Lower lobe of right lung (tissue), 2 donors: ENCODE data around the gene AEN. TPM values are rescaled to one million over a fixed set of nuclear protein-coding genes. Genes with fewer than 3 reads are reported as not detected.

Source experiments
- ATAC-seq, 2 donors: fragments of 200-7000 bp; cut with Tn5 transposase; one replicate each; pipeline ENCODE4 v1.9.1; 2020 to 2022; ENCODE audit warnings: mild to moderate bottlenecking in 2 of 2, moderate library complexity in 2 of 2
- DNase-seq: peaks from one replicate; pipeline ENCODE4 v3.0.0-alpha.2; 2020
- H3K27ac ChIP-seq: fragments of 200-600 bp; one replicate; pipeline ENCODE4 v1.8.0; 2022
- H3K27me3 ChIP-seq: fragments of 200-600 bp; one replicate; pipeline ENCODE4 v1.8.0; 2022; ENCODE audit warnings: low read depth
- H3K36me3 ChIP-seq: fragments of 200-600 bp; one replicate; pipeline ENCODE4 v1.8.0; 2022; ENCODE audit warnings: mild to moderate bottlenecking
- H3K4me1 ChIP-seq: fragments of 200-600 bp; one replicate; pipeline ENCODE4 v1.8.0; 2022
- H3K4me3 ChIP-seq: fragments of 200-600 bp; one replicate; pipeline ENCODE4 v1.8.0; 2022; ENCODE audit warnings: mild to moderate bottlenecking
- H3K9me3 ChIP-seq: fragments of 200-600 bp; one replicate; pipeline ENCODE4 v1.8.0; 2022
- intact Hi-C: fragments of 100-400 bp; cut with DNase I; formaldehyde crosslinking; loops from one replicate; pipeline ENCODE4 v1.11.0; 2022
- total RNA-seq: library from RNA; stranded (reverse); fragmentation: NEBNext Ultra II Directional; extraction: Animal tissue kit (Norgen Biotek cat#: 25700); gene quantifications from one replicate; pipeline ENCODE4 v1.2.1, GENCODE V29; 2021
- TF ChIP-seq, protein P1 (sequence below): fragments of 200-600 bp; IDR thresholded peaks from one replicate; pipeline ENCODE4 v1.8.0; 2022; ENCODE audit warnings: antibody characterized with exemption, mild to moderate bottlenecking
- donor health status: DM: no; HTN: yes; CAD: no; lungs with severe emphysema.

The AEN gene
- total RNA-seq, 1 donor from 2014 or later: 23.8 TPM

DNA sequence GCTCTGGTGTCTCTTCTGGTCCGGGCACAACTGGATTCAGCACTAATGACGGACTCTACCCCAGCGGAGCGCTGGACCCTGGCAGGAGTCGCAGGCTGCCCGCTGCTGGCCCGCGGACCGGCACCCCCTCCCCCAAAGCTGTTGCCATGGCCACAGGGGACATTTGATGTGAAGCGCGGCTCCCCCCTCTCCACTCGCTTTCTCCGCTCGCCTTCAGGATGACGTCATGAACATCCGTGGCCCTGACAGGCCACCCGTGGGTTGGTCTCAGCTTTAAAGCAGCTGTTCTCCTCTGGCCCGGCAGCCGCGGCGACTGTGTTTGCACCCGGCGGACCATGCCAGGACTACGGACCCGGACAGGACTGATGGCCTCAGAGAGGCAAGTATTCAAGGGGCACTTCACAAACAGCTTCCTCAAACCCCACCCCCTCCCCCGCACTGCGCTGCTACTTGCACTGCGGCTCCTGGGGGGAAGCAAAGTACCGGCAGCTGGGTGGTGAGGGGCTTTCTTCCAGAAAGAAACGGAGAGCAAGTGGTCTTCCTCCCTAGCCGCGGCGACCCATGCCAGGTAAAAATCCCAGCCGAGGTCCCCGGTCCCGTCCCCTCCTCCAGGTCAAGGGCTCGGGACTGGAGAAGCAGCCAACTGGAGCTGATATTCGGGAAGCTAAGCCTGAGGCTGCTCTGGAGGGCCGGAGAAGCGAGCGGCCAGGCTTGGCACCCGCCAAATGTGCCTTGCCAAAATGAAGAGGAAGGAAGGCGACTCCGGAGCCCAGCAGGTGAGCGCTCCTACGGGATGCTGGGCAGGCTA, 16.6 kb upstream of the AEN start:
- TF ChIP-seq, protein P1, sequence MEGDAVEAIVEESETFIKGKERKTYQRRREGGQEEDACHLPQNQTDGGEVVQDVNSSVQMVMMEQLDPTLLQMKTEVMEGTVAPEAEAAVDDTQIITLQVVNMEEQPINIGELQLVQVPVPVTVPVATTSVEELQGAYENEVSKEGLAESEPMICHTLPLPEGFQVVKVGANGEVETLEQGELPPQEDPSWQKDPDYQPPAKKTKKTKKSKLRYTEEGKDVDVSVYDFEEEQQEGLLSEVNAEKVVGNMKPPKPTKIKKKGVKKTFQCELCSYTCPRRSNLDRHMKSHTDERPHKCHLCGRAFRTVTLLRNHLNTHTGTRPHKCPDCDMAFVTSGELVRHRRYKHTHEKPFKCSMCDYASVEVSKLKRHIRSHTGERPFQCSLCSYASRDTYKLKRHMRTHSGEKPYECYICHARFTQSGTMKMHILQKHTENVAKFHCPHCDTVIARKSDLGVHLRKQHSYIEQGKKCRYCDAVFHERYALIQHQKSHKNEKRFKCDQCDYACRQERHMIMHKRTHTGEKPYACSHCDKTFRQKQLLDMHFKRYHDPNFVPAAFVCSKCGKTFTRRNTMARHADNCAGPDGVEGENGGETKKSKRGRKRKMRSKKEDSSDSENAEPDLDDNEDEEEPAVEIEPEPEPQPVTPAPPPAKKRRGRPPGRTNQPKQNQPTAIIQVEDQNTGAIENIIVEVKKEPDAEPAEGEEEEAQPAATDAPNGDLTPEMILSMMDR: no peak
- Histone ChIP-seq H3K27ac (no peak overlapping the region), H3K36me3 (no peaks in the 10 kb centered on the region), H3K9me3 (no peaks in the 10 kb centered on the region), H3K4me3 (no peak overlapping the region), H3K4me1 (peaks cover 13% of the 10 kb centered on the region), H3K27me3 (peaks cover 55% of the 10 kb centered on the region)
- intact Hi-C loops: no loop called here
- ATAC-seq: no peak
- DNase-seq: no peak

DNA sequence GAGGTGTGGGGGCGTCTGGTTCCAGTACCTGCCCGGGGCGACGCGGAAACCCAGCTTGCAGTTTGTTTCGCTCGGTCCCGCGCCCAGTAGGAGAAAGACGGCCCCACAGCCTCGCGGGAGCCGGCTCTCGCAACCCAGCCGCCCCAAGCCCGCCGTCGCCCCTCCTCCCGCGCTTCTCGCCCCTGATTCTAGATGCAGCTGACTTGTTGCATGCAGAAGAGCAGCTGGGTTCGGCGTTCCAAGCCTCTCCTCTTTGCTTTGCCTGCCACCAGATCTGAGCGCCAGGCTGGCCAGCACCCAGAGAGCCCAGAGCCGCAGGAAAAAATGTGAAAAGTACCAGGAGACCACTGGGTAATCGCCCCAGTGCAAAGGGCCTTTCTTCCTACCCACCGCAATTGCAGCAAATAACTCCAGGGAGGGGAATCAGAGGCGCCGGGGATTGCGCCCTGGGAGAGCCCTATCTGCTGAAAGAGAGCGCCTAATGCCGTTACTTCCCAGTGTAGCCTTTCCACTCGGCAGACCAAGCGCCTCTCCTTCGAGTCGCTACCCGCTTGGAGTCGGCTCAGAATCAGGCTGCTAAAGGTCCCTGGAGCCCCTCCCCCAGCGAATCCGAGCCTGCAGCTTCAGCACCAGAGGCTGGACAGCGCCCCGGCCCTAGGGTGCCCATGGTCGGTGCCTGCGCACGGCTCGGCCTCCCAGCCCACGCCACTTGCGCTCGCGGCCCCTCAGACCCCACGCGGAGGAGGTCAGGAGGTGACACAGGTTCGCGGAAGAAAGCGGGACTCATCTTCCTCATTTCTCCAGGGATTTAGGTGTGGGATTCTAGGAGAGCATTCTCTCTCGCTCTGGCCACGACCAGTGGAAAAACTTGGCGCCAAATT, 15.7 kb upstream of the AEN start:
- ATAC-seq (peak; percentile 61 to 70), DNase-seq (no peak)
- Histone ChIP-seq H3K4me3 (no peak overlapping the region), H3K27me3 (peaks cover 55% of the 10 kb centered on the region), H3K36me3 (no peaks in the 10 kb centered on the region), H3K9me3 (no peaks in the 10 kb centered on the region), H3K27ac (no peak overlapping the region), H3K4me1 (peaks cover 13% of the 10 kb centered on the region)
- intact Hi-C loops: no loop called here
- TF ChIP-seq, protein P1: no peak

DNA sequence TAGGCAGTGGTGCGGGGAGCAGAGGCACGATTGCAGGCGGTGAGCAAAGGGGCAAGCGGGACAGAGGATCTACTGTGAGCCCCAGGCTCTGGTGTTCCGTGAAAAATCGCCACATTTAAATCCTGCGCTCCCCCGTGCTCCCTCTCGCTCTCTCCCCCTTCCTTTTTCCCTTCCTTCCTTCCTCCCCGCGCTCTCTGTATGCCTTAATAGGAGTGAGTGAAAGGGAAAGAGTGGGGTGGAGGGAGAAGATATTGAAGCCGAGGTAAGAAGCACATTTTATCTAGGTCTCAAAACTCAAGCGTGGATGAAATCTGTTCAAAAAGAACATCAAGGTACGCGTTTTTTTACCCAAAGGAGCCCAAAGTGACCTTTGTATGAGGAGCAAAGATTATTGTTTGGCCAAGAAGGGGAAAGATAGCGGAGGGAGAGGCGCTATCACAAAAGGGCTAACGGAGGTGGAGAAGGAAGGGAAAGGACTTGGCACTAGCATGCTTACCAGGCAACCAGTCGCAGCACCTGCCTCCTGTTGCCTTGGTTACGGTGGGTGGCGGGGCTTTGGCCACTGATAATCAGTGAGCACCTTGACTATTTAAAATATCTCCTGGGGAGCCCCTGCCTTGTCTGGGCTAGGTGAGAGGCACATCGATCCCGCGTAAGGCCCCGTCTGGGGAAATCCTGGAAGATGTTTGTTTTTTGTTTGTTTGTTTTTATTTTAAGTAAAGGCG, 14.9 kb upstream of the AEN start:
- DNase-seq: no peak
- no peak for ATAC-seq
- Histone ChIP-seq H3K27ac (no peak overlapping the region), H3K4me3 (no peak overlapping the region), H3K27me3 (peaks cover 55% of the 10 kb centered on the region), H3K4me1 (peaks cover 13% of the 10 kb centered on the region), H3K36me3 (no peaks in the 10 kb centered on the region), H3K9me3 (no peaks in the 10 kb centered on the region)
- intact Hi-C loops: no loop called here
- TF ChIP-seq, protein P1: no peak

DNA sequence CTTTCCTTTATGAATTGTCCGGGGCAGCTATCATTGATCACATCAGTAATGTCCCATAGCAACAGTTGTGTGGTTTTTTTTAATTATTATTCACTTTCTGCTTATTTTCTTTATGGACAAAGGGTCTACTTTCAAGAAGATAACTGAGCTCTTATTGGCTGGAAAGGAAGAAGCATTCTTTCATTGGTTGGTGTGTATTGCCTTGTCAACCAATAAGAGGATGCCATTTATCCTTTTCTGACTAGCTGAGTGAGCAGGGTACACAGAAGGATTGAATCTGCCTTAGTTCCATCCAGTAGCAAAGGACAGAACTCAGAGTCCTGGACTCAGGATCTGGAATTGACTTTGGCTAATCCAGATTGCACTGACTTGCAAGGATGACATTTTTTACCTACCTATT, 13.2 kb upstream of the AEN start:
- no peaks in the 10 kb centered on the region for H3K9me3 ChIP-seq
- no peak for DNase-seq
- H3K4me3 ChIP-seq: no peak overlapping the region
- H3K36me3 ChIP-seq: no peaks in the 10 kb centered on the region
- no peak for ATAC-seq
- intact Hi-C loops: no loop called here
- H3K4me1 ChIP-seq: peaks cover 13% of the 10 kb centered on the region
- peaks cover 55% of the 10 kb centered on the region for H3K27me3 ChIP-seq
- H3K27ac ChIP-seq: no peak overlapping the region
- TF ChIP-seq, protein P1: no peak

DNA sequence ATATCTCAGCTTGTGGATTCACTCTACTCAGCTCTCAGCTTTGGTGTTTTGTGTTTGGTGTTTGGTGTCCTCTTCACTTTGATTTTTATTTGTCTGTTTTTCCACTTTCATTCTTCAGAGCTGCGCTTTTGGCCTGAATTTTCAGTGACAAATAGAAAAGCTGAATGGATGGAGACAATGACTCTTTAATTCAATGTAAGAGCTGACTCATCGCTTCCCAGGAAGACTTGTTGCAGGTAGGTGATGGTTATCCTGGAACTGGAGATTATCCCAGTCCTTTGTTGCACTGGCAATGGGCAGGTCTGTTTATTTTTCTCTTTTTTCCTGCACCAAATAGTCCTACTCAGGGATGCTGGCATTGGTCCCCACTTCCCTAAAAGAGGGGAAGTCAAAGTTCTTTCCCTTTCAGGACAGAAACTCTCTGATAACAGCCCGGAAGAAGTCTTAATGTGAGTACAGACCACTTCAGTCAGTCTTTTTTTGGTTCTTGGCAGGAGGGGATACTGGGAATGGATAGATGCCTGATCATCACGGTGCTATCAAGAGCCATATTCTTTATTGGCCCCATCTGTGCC, 12.4 kb upstream of the AEN start:
- H3K4me3 ChIP-seq: no peak overlapping the region
- intact Hi-C loops: no loop called here
- H3K27me3 ChIP-seq: peaks cover 48% of the 10 kb centered on the region
- H3K36me3 ChIP-seq: no peaks in the 10 kb centered on the region
- DNase-seq (no peak), ATAC-seq (no peak)
- TF ChIP-seq, protein P1: no peak
- no peaks in the 10 kb centered on the region for H3K9me3 ChIP-seq
- peaks cover 13% of the 10 kb centered on the region for H3K4me1 ChIP-seq
- no peak overlapping the region for H3K27ac ChIP-seq
